Activated T-helper 17 cell treated with anti-CD3 and anti-CD28 coated beads, Interleukin-2, amount 50 U/mL, for 72 hours (primary cell): ENCODE results near the gene ARHGAP6. TPM values are rescaled to one million over a fixed set of nuclear protein-coding genes. Genes with fewer than 3 reads are reported as not detected.

Experiments used
- ATAC-seq: fragments of 150-1000 bp; cut with Tn5 transposase; replicated peaks from 2 replicates; pipeline ENCODE4 v1.10.0; 2021; ENCODE audit warnings: mild to moderate bottlenecking, moderate library complexity
- H3K27ac Mint-ChIP-seq: one replicate; pipeline ENCODE4 v1.8.0; 2022; ENCODE audit warnings: mixed read lengths
- H3K27me3 Mint-ChIP-seq: one replicate; pipeline ENCODE4 v1.8.0; 2022; ENCODE audit warnings: mixed read lengths
- H3K36me3 Mint-ChIP-seq: one replicate; pipeline ENCODE4 v1.8.0; 2022; ENCODE audit warnings: low read depth, mild to moderate bottlenecking, mixed read lengths
- H3K4me1 Mint-ChIP-seq: one replicate; pipeline ENCODE4 v1.8.0; 2022; ENCODE audit warnings: mixed read lengths
- H3K4me3 Mint-ChIP-seq: one replicate; pipeline ENCODE4 v1.8.0; 2022; ENCODE audit warnings: mild to moderate bottlenecking, mixed read lengths
- H3K9me3 Mint-ChIP-seq: one replicate; pipeline ENCODE4 v1.8.0; 2022; ENCODE audit warnings: mixed read lengths
- total RNA-seq, 2 donors: library from RNA; stranded (reverse); gene quantifications; one replicate each; pipeline ENCODE4 v1.2.3, GENCODE V29; 2022

Gene ARHGAP6
- total RNA-seq, 2 donors from 2014 or later, result not detected

- peaks cover 6% of the 10 kb centered on the region for H3K4me1 Mint-ChIP-seq
- H3K27ac Mint-ChIP-seq, result peak overlapping the region; percentile 70
- no peak for ATAC-seq
- no peak overlapping the region for H3K4me3 Mint-ChIP-seq
- peaks cover 72% of the 10 kb centered on the region for H3K36me3 Mint-ChIP-seq
- no peaks in the 10 kb centered on the region for H3K27me3 Mint-ChIP-seq
- H3K9me3 Mint-ChIP-seq, result no peaks in the 10 kb centered on the region
These were observed 552.0 kb downstream of the ARHGAP6 start for GRCh38 chrX:11113731-11114130.

DNA sequence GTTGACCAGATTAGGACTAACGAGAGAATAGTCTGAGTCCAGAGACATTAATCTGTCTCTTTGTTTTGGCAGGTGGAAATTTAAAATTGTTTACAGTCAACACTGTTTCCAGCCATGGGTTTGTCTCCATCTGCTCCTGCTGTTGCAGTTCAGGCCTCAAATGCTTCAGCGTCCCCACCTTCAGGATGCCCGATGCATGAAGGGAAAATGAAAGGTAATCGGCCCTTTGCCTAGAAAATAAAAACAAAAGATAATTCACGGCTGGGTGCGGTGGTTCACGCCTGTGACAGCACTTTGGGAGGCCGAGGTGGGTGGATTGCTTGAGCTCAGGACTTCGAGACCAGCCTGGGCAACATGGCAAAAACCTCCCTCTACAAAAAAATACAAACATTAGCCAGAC, 553.8 kb downstream of the ARHGAP6 start:
- Mint-ChIP-seq H3K4me3 (no peak overlapping the region), H3K4me1 (peaks cover 6% of the 10 kb centered on the region), H3K27me3 (no peaks in the 10 kb centered on the region), H3K27ac (no peak overlapping the region), H3K9me3 (no peaks in the 10 kb centered on the region), H3K36me3 (peaks cover 54% of the 10 kb centered on the region)
- ATAC-seq, result no peak

DNA sequence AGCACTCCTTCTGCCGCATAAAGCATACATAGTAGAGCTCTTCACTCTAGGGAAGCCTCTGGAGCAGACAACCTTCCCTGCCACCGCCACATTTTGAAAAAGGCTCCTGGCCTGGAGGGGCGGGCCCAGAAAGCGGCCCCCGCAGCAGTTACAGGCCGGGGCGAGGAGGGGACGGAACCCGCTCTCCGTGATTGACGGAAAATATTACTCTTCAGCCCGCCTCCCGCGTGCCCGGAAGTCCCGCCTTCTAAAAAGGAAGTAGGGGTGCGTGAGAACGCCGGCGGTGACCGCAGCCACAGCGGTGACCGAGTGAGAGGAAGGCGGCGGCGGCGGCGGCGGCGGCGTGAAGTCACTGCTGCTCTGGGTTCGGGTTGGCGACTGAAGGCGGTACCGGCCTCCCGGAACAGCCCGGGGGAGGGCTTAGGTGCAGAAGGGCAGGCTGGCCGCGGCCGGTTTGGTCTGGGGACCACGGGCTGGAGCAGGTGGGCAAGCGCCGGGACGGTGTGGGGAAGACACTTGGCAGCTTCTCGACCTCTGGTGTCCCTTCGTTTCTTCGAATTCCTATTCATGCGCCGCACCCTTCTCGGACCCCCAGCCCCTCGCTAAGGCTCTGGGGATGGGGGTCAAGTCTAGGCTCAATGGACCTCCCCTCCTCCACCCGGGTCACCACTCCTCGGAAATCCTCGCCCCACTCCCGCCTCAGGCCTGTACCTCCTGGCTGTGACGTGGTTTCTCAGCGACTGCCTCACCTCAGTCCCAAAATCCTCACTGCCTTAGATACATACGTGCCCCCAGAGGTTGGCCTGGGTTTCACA, 554.5 kb downstream of the ARHGAP6 start, which contains the start of gene HCCS:
HCCS (plus strand) TSS at position 296 of the 815 bp plus-strand sequence. CDS start 729 bp downstream, outside the sequence.
- Mint-ChIP-seq H3K27ac (no peak within 1 kb of the TSS), H3K36me3 (peaks cover 47% of the 10 kb centered on the region), H3K27me3 (no peaks in the 10 kb centered on the region), H3K4me3 (no peak within 1 kb of the TSS), H3K9me3 (no peaks in the 10 kb centered on the region), H3K4me1 (peaks cover 6% of the 10 kb centered on the region)
- peak; percentile 93 for ATAC-seq

DNA sequence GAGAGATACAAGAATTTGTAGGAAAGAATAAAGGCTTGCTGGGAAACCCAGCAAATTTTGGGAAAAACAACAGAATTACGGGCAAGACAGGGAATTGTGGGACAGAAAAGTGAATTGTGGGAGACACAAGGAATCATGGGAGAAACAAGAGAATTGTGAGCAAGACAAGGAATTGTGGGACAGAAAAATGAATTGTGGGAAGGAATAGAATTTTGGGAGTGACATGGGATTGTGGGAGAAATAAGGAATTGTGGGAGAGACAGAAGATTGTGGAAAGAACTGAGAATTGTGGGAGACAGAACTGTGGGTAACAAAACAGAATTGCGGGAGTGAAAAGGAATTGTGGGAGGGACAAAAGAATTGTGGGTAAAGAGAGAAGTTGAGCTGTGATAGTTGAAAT, 555.8 kb downstream of the ARHGAP6 start:
- Mint-ChIP-seq H3K27me3 (no peaks in the 10 kb centered on the region), H3K27ac (no peak overlapping the region), H3K4me3 (no peak overlapping the region), H3K9me3 (no peaks in the 10 kb centered on the region), H3K36me3 (peaks cover 35% of the 10 kb centered on the region), H3K4me1 (peaks cover 6% of the 10 kb centered on the region)
- ATAC-seq, result no peak

GRCh38 chrX:11108253-11108941, 557.3 kb downstream of the ARHGAP6 start:
- no peak overlapping the region for H3K27ac Mint-ChIP-seq
- no peak overlapping the region for H3K4me3 Mint-ChIP-seq
- no peaks in the 10 kb centered on the region for H3K27me3 Mint-ChIP-seq
- H3K36me3 Mint-ChIP-seq, result peaks cover 19% of the 10 kb centered on the region
- ATAC-seq, result no peak
- peaks cover 2% of the 10 kb centered on the region for H3K4me1 Mint-ChIP-seq
- H3K9me3 Mint-ChIP-seq, result no peaks in the 10 kb centered on the region

- Mint-ChIP-seq H3K36me3 (no peaks in the 10 kb centered on the region), H3K27ac (no peak overlapping the region), H3K4me1 (no peaks in the 10 kb centered on the region), H3K9me3 (no peaks in the 10 kb centered on the region), H3K27me3 (no peaks in the 10 kb centered on the region), H3K4me3 (no peak overlapping the region)
- no peak for ATAC-seq
These were observed 560.6 kb downstream of the ARHGAP6 start for GRCh38 chrX:11105080-11105479.

DNA sequence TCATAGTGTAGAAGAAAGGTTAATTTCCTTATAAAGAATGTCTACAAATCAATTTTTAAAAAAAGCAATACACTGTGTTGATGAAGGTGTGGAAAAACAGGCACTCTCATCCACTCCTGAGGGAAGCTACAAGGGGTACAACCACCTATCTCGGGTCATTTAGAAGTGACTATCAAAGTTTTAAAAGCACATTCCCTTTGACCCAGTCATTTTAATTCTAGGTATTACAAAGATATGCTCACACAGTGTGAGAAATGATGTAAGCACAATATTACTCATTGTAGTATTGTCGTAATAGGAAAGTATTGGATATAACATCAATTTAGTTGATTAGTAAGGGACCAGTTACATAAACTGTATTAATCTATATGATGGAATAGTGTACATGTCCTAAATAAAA, 562.0 kb downstream of the ARHGAP6 start:
- Mint-ChIP-seq H3K4me1 (no peaks in the 10 kb centered on the region), H3K4me3 (no peak overlapping the region), H3K9me3 (no peaks in the 10 kb centered on the region), H3K27ac (no peak overlapping the region), H3K27me3 (no peaks in the 10 kb centered on the region), H3K36me3 (no peaks in the 10 kb centered on the region)
- ATAC-seq, result peak; percentile 82

DNA sequence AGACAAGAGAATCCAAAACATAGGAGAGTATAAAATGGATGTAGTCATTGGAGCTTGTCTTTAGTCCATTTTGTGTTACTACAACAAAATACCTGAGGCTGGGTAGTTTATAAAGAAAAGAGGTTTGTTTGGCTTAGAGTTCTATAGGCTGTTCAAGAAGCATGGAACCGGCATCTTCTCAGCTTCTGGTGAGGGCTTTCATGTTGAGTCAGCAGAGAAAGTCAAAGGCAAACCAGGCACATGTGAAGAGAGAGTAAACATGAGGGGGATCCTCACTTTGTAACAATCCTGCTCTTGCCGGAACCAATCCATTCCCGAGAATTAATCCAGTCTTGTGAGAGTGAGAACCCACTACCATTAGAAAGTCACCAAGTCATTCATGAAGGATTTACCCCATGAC, 562.7 kb downstream of the ARHGAP6 start:
- peak; percentile 54 for ATAC-seq
- H3K9me3 Mint-ChIP-seq, result no peaks in the 10 kb centered on the region
- no peaks in the 10 kb centered on the region for H3K36me3 Mint-ChIP-seq
- H3K27ac Mint-ChIP-seq, result no peak overlapping the region
- no peaks in the 10 kb centered on the region for H3K27me3 Mint-ChIP-seq
- H3K4me3 Mint-ChIP-seq, result no peak overlapping the region
- H3K4me1 Mint-ChIP-seq, result no peaks in the 10 kb centered on the region

DNA sequence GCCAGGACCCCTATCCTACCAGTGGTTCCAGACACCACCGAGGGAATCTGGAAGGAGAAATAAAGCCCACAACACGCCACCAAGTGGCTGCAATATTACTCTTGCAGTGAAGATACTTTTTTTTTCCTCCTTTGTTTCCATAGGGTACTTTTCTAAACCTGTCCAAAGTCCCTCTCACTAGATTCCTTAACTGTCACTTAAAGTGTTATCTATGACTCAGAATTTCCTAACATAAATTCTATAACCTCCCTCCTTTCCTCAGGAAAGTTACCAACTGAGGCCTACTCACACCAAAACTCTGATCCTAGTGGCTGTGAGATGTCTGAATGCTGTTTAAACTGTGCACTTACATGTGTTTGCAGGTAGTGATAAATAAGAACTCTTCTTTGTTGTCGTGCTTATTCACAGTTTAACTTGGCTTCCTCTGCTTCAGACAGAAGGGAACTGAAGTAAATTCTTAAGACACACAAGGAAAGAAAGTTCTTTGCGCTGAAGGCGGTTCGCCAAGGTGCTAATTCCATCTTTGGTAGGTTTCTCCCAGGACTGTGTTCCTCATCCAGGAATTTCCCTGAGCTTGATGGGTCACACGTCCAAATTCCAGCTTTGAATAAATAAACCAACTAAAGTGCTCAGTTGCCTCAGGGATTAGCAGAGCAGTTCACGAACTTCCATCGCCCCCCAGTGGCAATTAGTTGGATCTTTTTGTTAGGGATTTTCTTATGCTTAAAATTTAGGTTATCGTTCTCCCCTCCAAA, 565.3 kb downstream of the ARHGAP6 start:
- no peaks in the 10 kb centered on the region for H3K36me3 Mint-ChIP-seq
- no peaks in the 10 kb centered on the region for H3K9me3 Mint-ChIP-seq
- H3K27me3 Mint-ChIP-seq, result no peaks in the 10 kb centered on the region
- H3K27ac Mint-ChIP-seq, result no peak overlapping the region
- H3K4me3 Mint-ChIP-seq, result no peak overlapping the region
- ATAC-seq, result no peak
- H3K4me1 Mint-ChIP-seq, result no peaks in the 10 kb centered on the region

DNA sequence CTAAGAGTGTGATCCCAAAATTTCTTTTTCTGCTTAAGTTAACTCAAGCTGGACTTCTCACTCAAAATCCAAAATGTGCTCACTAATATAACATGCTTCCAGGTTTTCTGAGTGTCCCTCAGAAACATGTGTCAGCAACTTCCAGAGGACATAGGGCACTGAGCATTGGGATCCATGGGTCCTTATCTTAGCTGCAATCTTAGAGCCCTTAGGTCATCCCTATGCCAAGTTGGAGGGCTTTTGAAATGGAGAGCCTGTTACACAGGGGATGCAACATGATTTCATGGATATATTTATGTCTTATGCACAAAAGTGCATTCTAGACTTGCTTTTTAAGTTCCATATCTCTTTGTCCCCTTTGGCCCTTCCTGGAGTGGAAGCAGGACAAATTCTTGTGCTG, 566.3 kb downstream of the ARHGAP6 start:
- H3K36me3 Mint-ChIP-seq, result no peaks in the 10 kb centered on the region
- H3K9me3 Mint-ChIP-seq, result no peaks in the 10 kb centered on the region
- no peak for ATAC-seq
- H3K27me3 Mint-ChIP-seq, result no peaks in the 10 kb centered on the region
- H3K27ac Mint-ChIP-seq, result no peak overlapping the region
- no peaks in the 10 kb centered on the region for H3K4me1 Mint-ChIP-seq
- H3K4me3 Mint-ChIP-seq, result no peak overlapping the region

GRCh38 chrX:11097933-11098332, 567.8 kb downstream of the ARHGAP6 start:
- H3K27ac Mint-ChIP-seq, result no peak overlapping the region
- no peak for ATAC-seq
- no peak overlapping the region for H3K4me3 Mint-ChIP-seq

GRCh38 chrX:11089802-11090201, 575.9 kb downstream of the ARHGAP6 start:
- Mint-ChIP-seq H3K4me1 (no peaks in the 10 kb centered on the region), H3K27me3 (no peaks in the 10 kb centered on the region), H3K9me3 (peaks cover 8% of the 10 kb centered on the region), H3K4me3 (no peak overlapping the region), H3K27ac (no peak overlapping the region), H3K36me3 (no peaks in the 10 kb centered on the region)
- no peak for ATAC-seq

More at GRCh38 chrX:11097933-11098332, 567.8 kb downstream of the ARHGAP6 start:
- no peaks in the 10 kb centered on the region for H3K36me3 Mint-ChIP-seq
- H3K4me1 Mint-ChIP-seq, result no peaks in the 10 kb centered on the region
- H3K27me3 Mint-ChIP-seq, result no peaks in the 10 kb centered on the region
- no peaks in the 10 kb centered on the region for H3K9me3 Mint-ChIP-seq
